ENCODE measurements around the gene MAGOH. TPM values are rescaled to one million over a fixed set of nuclear protein-coding genes. Genes with fewer than 3 reads are reported as not detected.

Gene MAGOH
- polyA plus RNA-seq, 1 of the 3 experiments (the other 2 are of a cell fraction), result 26.5 TPM

- TF ChIP-seq, protein P1, sequence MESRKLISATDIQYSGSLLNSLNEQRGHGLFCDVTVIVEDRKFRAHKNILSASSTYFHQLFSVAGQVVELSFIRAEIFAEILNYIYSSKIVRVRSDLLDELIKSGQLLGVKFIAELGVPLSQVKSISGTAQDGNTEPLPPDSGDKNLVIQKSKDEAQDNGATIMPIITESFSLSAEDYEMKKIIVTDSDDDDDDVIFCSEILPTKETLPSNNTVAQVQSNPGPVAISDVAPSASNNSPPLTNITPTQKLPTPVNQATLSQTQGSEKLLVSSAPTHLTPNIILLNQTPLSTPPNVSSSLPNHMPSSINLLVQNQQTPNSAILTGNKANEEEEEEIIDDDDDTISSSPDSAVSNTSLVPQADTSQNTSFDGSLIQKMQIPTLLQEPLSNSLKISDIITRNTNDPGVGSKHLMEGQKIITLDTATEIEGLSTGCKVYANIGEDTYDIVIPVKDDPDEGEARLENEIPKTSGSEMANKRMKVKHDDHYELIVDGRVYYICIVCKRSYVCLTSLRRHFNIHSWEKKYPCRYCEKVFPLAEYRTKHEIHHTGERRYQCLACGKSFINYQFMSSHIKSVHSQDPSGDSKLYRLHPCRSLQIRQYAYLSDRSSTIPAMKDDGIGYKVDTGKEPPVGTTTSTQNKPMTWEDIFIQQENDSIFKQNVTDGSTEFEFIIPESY (IDR thresholded peaks at IDR 0.05; ENCODE audit: borderline replicate concordance, low read depth), result no peak
- TF ChIP-seq EP300 (IDR thresholded peaks at IDR 0.05; ENCODE audit: borderline replicate concordance in 1 of 2, low read depth in 1 of 2, low read length in 1 of 2) (no peak), NRF1 (IDR thresholded peaks at IDR 0.05; ENCODE audit: low read depth, low read length) (no peak), FOSL2 (IDR thresholded peaks at IDR 0.05; ENCODE audit: borderline replicate concordance, low read depth) (no peak), TEAD4 (IDR thresholded peaks at IDR 0.05; ENCODE audit: borderline replicate concordance, insufficient read depth) (no peak), EZH2phosphoT487 (IDR thresholded peaks at IDR 0.05; ENCODE audit: borderline replicate concordance, low read depth) (no peak), JUND (IDR thresholded peaks at IDR 0.05) (no peak), FOXJ3 (CRISPR knock-in tag; IDR thresholded peaks at IDR 0.05) (no peak), POLR2AphosphoS5 (IDR thresholded peaks at IDR 0.05; ENCODE audit: low read depth, low read length) (no peak), RFX5 (IDR thresholded peaks at IDR 0.05; ENCODE audit: low read length) (no peak), USF1 (IDR thresholded peaks at IDR 0.05; ENCODE audit: borderline replicate concordance, low read depth) (no peak), CHD2 (IDR thresholded peaks at IDR 0.05; ENCODE audit: low read length, partially characterized antibody) (no peak)
- TF ChIP-seq, protein P2, sequence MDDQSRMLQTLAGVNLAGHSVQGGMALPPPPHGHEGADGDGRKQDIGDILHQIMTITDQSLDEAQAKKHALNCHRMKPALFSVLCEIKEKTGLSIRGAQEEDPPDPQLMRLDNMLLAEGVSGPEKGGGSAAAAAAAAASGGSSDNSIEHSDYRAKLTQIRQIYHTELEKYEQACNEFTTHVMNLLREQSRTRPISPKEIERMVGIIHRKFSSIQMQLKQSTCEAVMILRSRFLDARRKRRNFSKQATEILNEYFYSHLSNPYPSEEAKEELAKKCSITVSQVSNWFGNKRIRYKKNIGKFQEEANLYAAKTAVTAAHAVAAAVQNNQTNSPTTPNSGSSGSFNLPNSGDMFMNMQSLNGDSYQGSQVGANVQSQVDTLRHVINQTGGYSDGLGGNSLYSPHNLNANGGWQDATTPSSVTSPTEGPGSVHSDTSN (IDR thresholded peaks at IDR 0.05), result no peak
These were observed 23.9 kb downstream of the MAGOH start (continued) for GRCh38 chr1:53214376-53214940.

DNA sequence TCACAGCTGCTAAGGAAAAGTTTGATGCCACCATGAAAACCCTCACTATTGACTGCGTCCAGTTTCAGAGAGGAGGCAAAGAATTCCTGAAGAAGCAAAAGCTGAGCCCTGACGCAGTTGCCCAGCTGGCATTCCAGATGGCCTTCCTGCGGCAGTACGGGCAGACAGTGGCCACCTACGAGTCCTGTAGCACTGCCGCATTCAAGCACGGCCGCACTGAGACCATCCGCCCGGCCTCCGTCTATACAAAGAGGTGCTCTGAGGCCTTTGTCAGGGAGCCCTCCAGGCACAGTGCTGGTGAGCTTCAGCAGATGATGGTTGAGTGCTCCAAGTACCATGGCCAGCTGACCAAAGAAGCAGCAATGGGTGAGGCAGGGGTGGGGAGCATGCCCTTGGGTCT is 27.4 kb downstream of the MAGOH start:
- no peak overlapping the region for H3K4me3 ChIP-seq (ENCODE audit: low read depth in 2 of 2, low read length in 1 of 2)
- no peak overlapping the region for H3K4me2 ChIP-seq
- no peaks in the 10 kb centered on the region for H3F3A ChIP-seq (replicated peaks; ENCODE audit: insufficient read depth)
- H3K36me3 ChIP-seq (replicated peaks in 1 of 2; ENCODE audit: control insufficient read depth in 1 of 2, insufficient read depth in 2 of 2, low read length in 1 of 2), result peaks cover 56 to 68% of the 10 kb centered on the region in 2 experiments
- no peaks in the 10 kb centered on the region for H3K9me2 ChIP-seq
- no peaks in the 10 kb centered on the region for H3K27me3 ChIP-seq (ENCODE audit: insufficient read depth)
- H3K79me2 ChIP-seq (ENCODE audit: insufficient read depth), result no peaks in the 10 kb centered on the region
- POLR2A ChIA-PET, result interaction anchor here (1.3 kb wide), 1 partner anchor 9 kb away, joined by 3 read pairs; no protein-coding TSS in a partner anchor
- no peak overlapping the region for H2AFZ ChIP-seq (ENCODE audit: low read depth)
- TF ChIP-seq USF1 (IDR thresholded peaks at IDR 0.05; ENCODE audit: borderline replicate concordance, low read depth), result no peak
- TF ChIP-seq FOXJ3 (CRISPR knock-in tag; IDR thresholded peaks at IDR 0.05), result no peak
- no peak for TF ChIP-seq FOSL2 (IDR thresholded peaks at IDR 0.05; ENCODE audit: borderline replicate concordance, low read depth)
- TF ChIP-seq POLR2AphosphoS5 (IDR thresholded peaks at IDR 0.05; ENCODE audit: low read depth, low read length), result no peak
- no peak for TF ChIP-seq RFX5 (IDR thresholded peaks at IDR 0.05; ENCODE audit: low read length)
- no peak for TF ChIP-seq SMC3 (IDR thresholded peaks at IDR 0.05; ENCODE audit: low read depth, low read length)
- TF ChIP-seq, protein P3, sequence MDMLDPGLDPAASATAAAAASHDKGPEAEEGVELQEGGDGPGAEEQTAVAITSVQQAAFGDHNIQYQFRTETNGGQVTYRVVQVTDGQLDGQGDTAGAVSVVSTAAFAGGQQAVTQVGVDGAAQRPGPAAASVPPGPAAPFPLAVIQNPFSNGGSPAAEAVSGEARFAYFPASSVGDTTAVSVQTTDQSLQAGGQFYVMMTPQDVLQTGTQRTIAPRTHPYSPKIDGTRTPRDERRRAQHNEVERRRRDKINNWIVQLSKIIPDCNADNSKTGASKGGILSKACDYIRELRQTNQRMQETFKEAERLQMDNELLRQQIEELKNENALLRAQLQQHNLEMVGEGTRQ (IDR thresholded peaks at IDR 0.05; ENCODE audit: borderline replicate concordance, low read depth, low read length), result no peak
- TF ChIP-seq IRF3 (IDR thresholded peaks at IDR 0.05; ENCODE audit: low read depth, low read length), result no peak
- no peak overlapping the region for H3K9ac ChIP-seq
- CTCF ChIA-PET, result no interaction called here
- H3K4me1 ChIP-seq (ENCODE audit: control insufficient read depth in 1 of 2, insufficient read depth in 2 of 2, low read depth in 1 of 2, low read length in 1 of 2), result no peaks in the 10 kb centered on the region
- H4K20me1 ChIP-seq (ENCODE audit: insufficient read depth), result no peaks in the 10 kb centered on the region
- DNase-seq, result no peak
- WGBS (ENCODE audit: low lambda C conversion rate), result 96% methylated on average over 10 of the region's 11 CpGs
- no peaks in the 10 kb centered on the region for H3K9me3 ChIP-seq
- no peak overlapping the region for H3K27ac ChIP-seq (ENCODE audit: low read depth in 2 of 2, low read length in 1 of 2)
